ENCODE results near the gene PIP5K1B.

GRCh38 chr9:68996462-68996861 is 291.4 kb downstream of the PIP5K1B start:
- TF ChIP-seq REST (IDR thresholded peaks at IDR 0.05; ENCODE audit: low read depth) (no peak), TEAD4 (IDR thresholded peaks at IDR 0.05) (no peak), TAF1 (IDR thresholded peaks at IDR 0.05; ENCODE audit: low read depth) (no peak), CREB1 (IDR thresholded peaks at IDR 0.05; ENCODE audit: low read depth) (no peak), EP300 (IDR thresholded peaks at IDR 0.05; ENCODE audit: borderline replicate concordance) (no peak), USF1 (IDR thresholded peaks at IDR 0.05) (no peak), RAD21 (IDR thresholded peaks at IDR 0.05; ENCODE audit: low read depth) (no peak), NFIC (IDR thresholded peaks at IDR 0.05) (no peak), CEBPB (IDR thresholded peaks at IDR 0.05) (no peak), MAX (IDR thresholded peaks at IDR 0.05) (no peak), YY1 (IDR thresholded peaks at IDR 0.05; ENCODE audit: low read depth) (no peak), TCF12 (IDR thresholded peaks at IDR 0.05; ENCODE audit: low read depth) (no peak)
